ENCODE measurements around the gene SBSN. TPM values are rescaled to one million over a fixed set of nuclear protein-coding genes. Genes with fewer than 3 reads are reported as not detected.

SBSN gene
- total RNA-seq = 4.7 and 5.2 TPM in 2 replicates

GRCh38 chr19:35528218-35529038, at the start of gene SBSN:
TSS of gene SBSN (minus strand) at chr19:35528311. CDS start at chr19:35528281, 30 bp downstream.

GRCh38 chr19:35563207-35563829, 35.2 kb upstream of the SBSN start, which contains the start of gene ATP4A:
TSS of gene ATP4A (minus strand) at chr19:35563658. CDS start at chr19:35563629, 29 bp downstream.

GRCh38 chr19:35545001-35545854, 17.1 kb upstream of the SBSN start, which contains the start of gene TMEM147:
TSS of gene TMEM147 (plus strand) at chr19:35545626. CDS start at chr19:35545740, 114 bp downstream.

GRCh38 chr19:35533201-35533821, 5.2 kb upstream of the SBSN start, which contains the start of gene GAPDHS:
TSS of gene GAPDHS (plus strand) at chr19:35533456. CDS start at chr19:35533528, 72 bp downstream.

GRCh38 chr19:35513628-35514281, 14.4 kb downstream of the SBSN start, which contains the start of gene DMKN:
TSS of gene DMKN (minus strand) at chr19:35513649. CDS start at chr19:35513475, 174 bp downstream.

GRCh38 chr19:35490364-35490763, 37.7 kb downstream of the SBSN start, which contains the start of gene KRTDAP:
TSS of gene KRTDAP (minus strand) at chr19:35490464. CDS start at chr19:35490442, 22 bp downstream.

Other genes starting within 250 kb of the SBSN start
- not detected in 2 replicates for gene HAMP, start 245.8 kb downstream of the SBSN start, total RNA-seq
- gene MAG, start 236.2 kb downstream of the SBSN start, total RNA-seq = not detected in 2 replicates
- gene CD22, start 199.1 kb downstream of the SBSN start, total RNA-seq = 0.16 TPM in 1 of 2 replicates, not detected in the other
- gene FFAR1, start 180.4 kb downstream of the SBSN start, total RNA-seq = not detected in 2 replicates
- gene FFAR3, start 169.9 kb downstream of the SBSN start, total RNA-seq = not detected in 2 replicates
- gene GPR42, start 157.2 kb downstream of the SBSN start, total RNA-seq = not detected in 2 replicates
- not detected in 2 replicates for gene FFAR2, start 80.1 kb downstream of the SBSN start, total RNA-seq
- gene KRTDAP, start 37.8 kb downstream of the SBSN start, total RNA-seq = not detected in 2 replicates
- 6.6 and 8.4 TPM in 2 replicates for gene DMKN, start 14.7 kb downstream of the SBSN start, total RNA-seq
- not detected in 2 replicates for gene GAPDHS, start 5.1 kb upstream of the SBSN start, total RNA-seq
- gene TMEM147, start 17.3 kb upstream of the SBSN start, total RNA-seq = 79.0 and 82.8 TPM in 2 replicates
- not detected in 2 replicates for gene ATP4A, start 35.3 kb upstream of the SBSN start, total RNA-seq
- gene PMIS2, start 57.9 kb upstream of the SBSN start, total RNA-seq = not detected in 2 replicates
- 3.7 and 3.8 TPM in 2 replicates for gene HAUS5, start 84.4 kb upstream of the SBSN start, total RNA-seq
- gene RBM42, start 100.7 kb upstream of the SBSN start, total RNA-seq = 19.0 and 29.5 TPM in 2 replicates
- gene ETV2, start 113.4 kb upstream of the SBSN start, total RNA-seq = 0.17 and 0.63 TPM in 2 replicates
- gene COX6B1, start 120.0 kb upstream of the SBSN start, total RNA-seq = 531 and 566 TPM in 2 replicates
- not detected in 2 replicates for gene UPK1A, start 138.2 kb upstream of the SBSN start, total RNA-seq
- gene ZBTB32, start 176.2 kb upstream of the SBSN start, total RNA-seq = not detected in 2 replicates
- gene KMT2B, start 189.7 kb upstream of the SBSN start, total RNA-seq = 2.7 and 6.8 TPM in 2 replicates
- 0.32 and 0.77 TPM in 2 replicates for gene IGFLR1, start 214.1 kb upstream of the SBSN start, total RNA-seq
- gene U2AF1L4, start 217.1 kb upstream of the SBSN start, total RNA-seq = 10.7 and 10.9 TPM in 2 replicates
- 9.1 and 11.3 TPM in 2 replicates for gene PSENEN, start 217.3 kb upstream of the SBSN start, total RNA-seq
- 11.2 and 11.8 TPM in 2 replicates for gene LIN37, start 220.3 kb upstream of the SBSN start, total RNA-seq
- 96.5 and 248 TPM in 2 replicates for gene HSPB6, start 228.7 kb upstream of the SBSN start, total RNA-seq
- gene PROSER3, start 229.9 kb upstream of the SBSN start, total RNA-seq = 2.9 and 3.2 TPM in 2 replicates
- 5.0 and 7.9 TPM in 2 replicates for gene ARHGAP33, start 247.3 kb upstream of the SBSN start, total RNA-seq